Stimulated activated naive CD4-positive, alpha-beta T cell treated with Interleukin-2 at 50 U/mL for 16 hours (primary cell): ENCODE measurements around the gene PAIP2.
A peak's percentile ranks its signal among the peaks of the same experiment; 100 is the strongest.
"Not testable (repeated sequence)": the region's sequence is repeated elsewhere in the genome, so short reads cannot be mapped to it uniquely, and the experiment has no call there.

Experiments used
- DNase-seq: peaks from one replicate; lab custom pipeline; 2025; lab: John Stamatoyannopoulos, UW

PAIP2 gene

GRCh38 chr5:139315056-139315615, 26.5 kb upstream of the PAIP2 start:
- no peak for DNase-seq

DNA sequence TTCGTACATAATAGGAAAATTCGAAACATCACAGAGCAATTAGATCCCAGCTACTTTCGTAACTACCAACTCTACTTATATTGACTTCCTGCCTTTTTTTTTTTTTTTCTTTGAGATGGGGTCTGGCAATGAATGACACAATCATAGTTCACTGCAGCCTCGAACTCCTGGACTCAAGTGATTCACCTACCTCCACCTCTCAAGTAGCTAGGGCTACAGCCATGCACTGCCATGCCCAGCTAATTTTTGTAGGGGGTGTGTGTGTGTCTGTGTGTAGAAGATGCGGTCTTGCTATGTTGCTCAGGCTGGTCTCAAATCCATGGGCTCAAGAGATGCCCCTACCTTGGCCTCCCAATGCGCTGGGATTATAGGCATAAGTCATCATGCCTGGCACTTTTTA, 5.8 kb upstream of the PAIP2 start:
- no peak for DNase-seq

DNA sequence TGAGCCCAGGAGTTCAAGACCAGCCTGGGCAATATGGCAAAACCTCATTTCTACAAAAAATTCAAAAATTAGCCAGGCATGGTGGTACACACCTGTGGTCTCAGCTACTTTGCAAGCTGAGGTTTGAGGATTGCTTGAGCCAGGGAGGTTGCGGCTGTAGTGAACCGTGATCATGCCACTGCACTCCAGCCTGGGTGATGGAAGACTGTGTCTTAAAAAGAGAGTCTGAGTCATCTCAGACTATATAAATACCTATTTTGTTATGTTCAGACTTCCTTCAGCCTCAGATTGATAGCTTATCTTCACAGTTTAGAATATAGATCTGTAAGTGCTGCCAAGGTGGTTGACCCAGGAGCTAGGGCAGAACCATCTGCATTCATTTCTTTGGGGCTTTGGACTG, 1.6 kb upstream of the PAIP2 start:
- no peak for DNase-seq

DNA sequence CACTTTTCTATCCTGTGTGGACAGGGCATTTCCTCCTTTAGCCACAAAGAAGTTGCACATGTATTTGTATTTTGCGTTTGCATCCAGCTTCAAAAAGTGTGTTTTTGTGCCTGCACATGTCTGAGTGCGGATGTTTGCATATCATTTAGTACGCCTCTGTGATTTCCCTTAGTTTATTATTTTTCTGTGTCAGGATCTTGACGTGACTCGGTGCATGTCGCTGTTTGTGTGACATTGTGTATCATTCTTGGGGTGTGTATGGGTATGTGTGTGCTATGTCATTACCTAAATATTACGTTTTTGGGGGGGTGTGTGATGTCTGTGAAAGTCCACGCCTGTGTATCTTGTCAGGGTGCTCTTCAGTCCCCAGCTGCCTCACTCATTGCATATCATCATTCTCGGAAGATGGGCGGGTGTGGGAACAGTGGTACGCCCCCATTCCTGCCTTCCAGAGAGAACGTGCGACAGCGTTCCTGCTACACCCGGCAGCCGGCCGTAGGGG, 416 bp upstream of the PAIP2 start:
- no peak for DNase-seq

GRCh38 chr5:139342423-139342723, 719 bp downstream of the PAIP2 start:
- DNase-seq, result peak; percentile 76

- no peak for DNase-seq
Observed at GRCh38 chr5:139343476-139343875, 1.8 kb downstream of the PAIP2 start.

GRCh38 chr5:139344177-139344576, 2.5 kb downstream of the PAIP2 start:
- DNase-seq, result no peak

- DNase-seq, result not testable (repeated sequence)
Observed at GRCh38 chr5:139345442-139345841, 3.8 kb downstream of the PAIP2 start.

DNA sequence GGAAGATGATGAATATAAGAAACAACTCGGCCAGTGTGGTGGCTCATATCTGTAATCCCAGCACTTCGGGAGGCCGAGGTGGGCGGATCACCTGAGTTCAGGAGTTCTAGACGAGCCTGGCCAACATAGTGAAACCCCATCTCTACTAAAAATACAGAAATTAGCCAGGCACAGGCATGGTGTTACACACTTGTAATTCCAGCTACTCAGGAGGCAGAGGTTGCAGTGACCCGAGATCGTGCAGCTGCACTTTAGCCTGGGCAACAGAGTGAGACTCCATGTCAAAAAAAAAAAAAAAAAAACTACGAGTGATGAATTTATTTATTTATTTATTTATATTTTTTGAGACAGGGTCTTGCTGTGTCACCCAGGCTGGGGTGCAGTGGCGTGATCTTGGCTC, 6.2 kb downstream of the PAIP2 start:
- DNase-seq, result not testable (repeated sequence)

- DNase-seq, result no peak
Observed at GRCh38 chr5:139354186-139354585, 12.5 kb downstream of the PAIP2 start.

GRCh38 chr5:139355900-139356299, 14.2 kb downstream of the PAIP2 start:
- DNase-seq, result not testable (repeated sequence)

- DNase-seq, result no peak
Observed at GRCh38 chr5:139358064-139358463, 16.4 kb downstream of the PAIP2 start.

DNA sequence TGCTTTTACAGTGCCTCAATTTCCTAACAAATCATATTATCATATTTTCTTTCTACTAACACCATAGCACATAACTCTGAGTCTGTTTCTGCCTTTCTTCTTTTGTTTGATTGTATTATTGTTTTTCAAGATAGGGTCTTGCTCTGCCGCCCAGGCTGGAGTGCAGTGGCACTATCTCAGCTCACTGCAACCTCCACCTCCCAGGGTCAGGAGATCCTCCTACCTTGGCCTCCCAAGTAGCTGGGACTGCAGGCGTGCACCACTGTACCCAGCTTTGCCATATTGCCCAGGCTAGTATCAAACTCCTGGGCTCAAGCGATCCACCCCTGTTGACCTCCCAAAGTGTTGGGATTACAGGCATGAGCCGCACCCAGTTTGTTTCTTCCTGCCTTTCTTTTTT, 18.7 kb downstream of the PAIP2 start:
- no peak for DNase-seq

- no peak for DNase-seq
Observed at GRCh38 chr5:139361835-139362429, 20.3 kb downstream of the PAIP2 start.

- DNase-seq, result no peak
Observed at GRCh38 chr5:139363937-139364336, 22.3 kb downstream of the PAIP2 start.

GRCh38 chr5:139364466-139364865, 22.8 kb downstream of the PAIP2 start:
- no peak for DNase-seq

GRCh38 chr5:139368613-139369012, 27.0 kb downstream of the PAIP2 start:
- DNase-seq, result no peak

DNA sequence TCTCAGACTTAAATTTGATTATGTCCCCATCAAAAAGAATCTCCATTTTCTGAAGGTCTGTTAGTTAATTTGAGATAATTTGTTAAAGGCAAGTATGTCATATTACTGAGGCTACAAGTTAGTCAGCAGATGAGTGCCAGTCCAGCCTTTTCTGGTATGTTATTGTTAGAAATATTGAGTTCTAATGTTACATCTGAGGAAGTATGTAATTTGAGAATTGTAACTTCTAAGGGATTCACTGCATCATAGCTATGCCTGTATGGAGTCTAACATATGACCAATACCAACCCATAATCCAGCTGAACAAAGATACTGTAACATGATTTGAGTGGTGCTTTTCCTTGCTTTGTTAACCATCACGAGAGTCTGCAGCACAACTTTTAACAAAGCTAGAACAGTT, 27.5 kb downstream of the PAIP2 start:
- no peak for DNase-seq

- no peak for DNase-seq
Observed at GRCh38 chr5:139371482-139372435, 30.1 kb downstream of the PAIP2 start.

DNA sequence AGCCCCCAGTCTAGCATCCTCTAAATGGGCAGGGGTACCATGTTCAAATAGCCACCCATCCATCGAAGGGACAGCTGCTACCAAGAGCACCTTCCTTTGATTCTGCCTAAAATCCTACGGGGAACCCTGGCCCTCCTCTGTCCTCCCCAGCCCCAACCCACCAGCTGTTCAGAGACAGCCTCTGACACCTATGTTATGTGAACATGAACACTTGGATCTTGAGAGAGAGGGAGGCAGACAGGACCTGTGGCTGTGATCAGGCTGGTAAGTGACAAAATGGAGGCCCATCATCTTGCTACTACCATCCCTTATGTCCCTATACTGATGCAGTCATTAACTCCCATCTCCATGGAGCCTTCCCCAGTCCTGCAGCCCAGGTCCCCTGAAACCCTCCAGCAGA, 33.3 kb downstream of the PAIP2 start:
- DNase-seq, result no peak

DNA sequence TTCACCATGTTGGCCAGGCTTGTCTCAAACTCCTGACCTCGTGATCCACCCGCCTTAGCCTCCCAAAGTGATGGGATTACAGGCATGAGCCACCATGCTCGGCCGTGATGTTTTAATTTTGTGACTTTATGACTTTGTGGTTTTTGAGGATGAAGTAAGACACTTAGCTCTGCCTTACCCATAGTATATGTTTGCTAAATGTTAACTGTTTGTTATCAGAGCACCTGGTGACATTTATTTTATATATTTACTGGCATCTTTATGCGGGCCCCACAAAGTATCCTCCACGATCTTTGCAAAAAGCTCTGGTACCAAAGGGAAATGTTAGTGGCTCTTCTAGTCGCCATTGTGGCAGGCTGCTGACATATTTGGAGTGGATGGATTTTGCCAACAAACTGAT, 34.7 kb downstream of the PAIP2 start:
- DNase-seq, result no peak

DNA sequence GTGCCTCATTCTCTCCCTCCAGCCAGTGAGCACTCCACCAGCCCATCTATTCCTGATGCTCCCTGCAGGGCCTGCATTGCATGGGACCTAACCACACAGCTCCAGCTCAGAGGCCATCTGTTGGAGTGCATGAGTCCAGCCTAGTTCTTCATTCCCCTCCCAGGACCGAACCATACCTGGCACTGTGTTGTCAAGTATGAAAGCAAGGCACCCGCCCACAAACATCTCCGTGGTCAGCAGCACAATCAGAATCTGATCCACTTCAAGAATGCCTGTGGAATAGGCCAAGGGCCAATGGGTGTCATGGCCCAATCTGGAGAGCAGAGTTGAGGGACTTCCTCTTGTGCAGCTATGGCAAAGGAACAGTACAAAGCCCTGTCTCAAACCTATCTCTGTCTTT, 35.6 kb downstream of the PAIP2 start:
- DNase-seq, result no peak
